Right lobe of liver (tissue), 6 donors: ENCODE data around the gene EYA4. TPM values are rescaled to one million over a fixed set of nuclear protein-coding genes. Genes with fewer than 3 reads are reported as not detected.

Experiments
- ATAC-seq, 4 donors: fragments of 200-7000 bp; cut with Tn5 transposase; one replicate each; pipeline ENCODE4 v1.9.1; 2020; ENCODE audit warnings: mild to moderate bottlenecking in 4 of 4, moderate library complexity in 4 of 4
- DNase-seq, 3 donors: peaks; one replicate each; pipeline ENCODE4 v3.0.0-alpha.2; 2020
- H3K27ac ChIP-seq, 3 donors: fragments of 200-600 bp; one replicate each; pipeline ENCODE4 v1.8.0; 2022
- H3K27me3 ChIP-seq, 2 donors: fragments of 200-600 bp; one replicate each; pipeline ENCODE4 v1.8.0; 2022
- H3K36me3 ChIP-seq, 4 donors: fragments of 200-600 bp; sonication (generic) in 1 of 4; one replicate each; pipeline versions ENCODE4 v1.5.1 to v1.8.0; 2017 to 2022; ENCODE audit warnings: control low read depth in 1 of 4
- H3K4me1 ChIP-seq, 4 donors: fragments of 200-600 bp; sonication (generic) in 1 of 4; one replicate each; pipeline versions ENCODE4 v1.5.1 to v1.8.0; 2017 to 2022; ENCODE audit warnings: control low read depth in 1 of 4
- H3K4me3 ChIP-seq, 3 donors: fragments of 200-600 bp; one replicate each; pipeline ENCODE4 v1.8.0; 2022
- H3K9me3 ChIP-seq, 4 donors: fragments of 200-600 bp; sonication (generic) in 1 of 4; one replicate each; pipeline versions ENCODE4 v1.5.1 to v1.8.0; 2017 to 2022; ENCODE audit warnings: control low read depth in 1 of 4
- POLR2A ChIP-seq: fragments of 450-650 bp; IDR thresholded peaks from one replicate; pipeline ENCODE4 v1.6.1; 2017; ENCODE audit warnings: antibody characterized with exemption, mild to moderate bottlenecking
- WGBS: methylation state at CpG from one replicate; pipeline ENCODE4 v1.1.6; 2018; ENCODE audit warnings: low coverage, low lambda C conversion rate; ENCODE audit not compliant: insufficient coverage; ENCODE audit errors: missing lambda C conversion rate; 5-methylcytosine and 5-hydroxymethylcytosine counted together
- intact Hi-C, 2 donors: fragments of 100-400 bp; cut with DNase I; formaldehyde crosslinking; loops; one replicate each; pipeline versions ENCODE4 v1.11.2 to v1.14.1; 2022
- total RNA-seq, 6 experiments: library from RNA; depleted of rRNA in 2 of 6; stranded (reverse); fragments of >200 nt in 2 of 6; fragmentation: NEBNext Ultra II Directional in 3 of 6; extraction: Animal tissue kit (Norgen Biotek cat#: 25700) in 3 of 6; gene quantifications; one replicate each; pipeline versions ENCODE4 v1.1.0 to v1.2.4, GENCODE V29; 2016 to 2023
- TF ChIP-seq, protein P1 (sequence below), 4 donors: fragments of 200-600 bp in 3 of 4; fragments of 450-650 bp in 1 of 4; IDR thresholded peaks; one replicate each; pipeline versions ENCODE4 v1.5.1 to v1.8.0; 2016 to 2022; ENCODE audit warnings: antibody characterized with exemption in 4 of 4, mild to moderate bottlenecking in 2 of 4
- donor health status: DM: no; HTN: yes; CAD: no.
- donor health status: DM: no; HTN: no; CAD: no.
- donor health status: DM: no; HTN: no; CAD: no.
- donor health status: DM: no; HTN: yes; CAD: no.
- donor health status: DM: no; HTN: yes; CAD: no.

The EYA4 gene
- total RNA-seq, 6 experiments from 2014 or later: 0.09 to 0.37 (median 0.35) TPM; not detected in 1

DNA sequence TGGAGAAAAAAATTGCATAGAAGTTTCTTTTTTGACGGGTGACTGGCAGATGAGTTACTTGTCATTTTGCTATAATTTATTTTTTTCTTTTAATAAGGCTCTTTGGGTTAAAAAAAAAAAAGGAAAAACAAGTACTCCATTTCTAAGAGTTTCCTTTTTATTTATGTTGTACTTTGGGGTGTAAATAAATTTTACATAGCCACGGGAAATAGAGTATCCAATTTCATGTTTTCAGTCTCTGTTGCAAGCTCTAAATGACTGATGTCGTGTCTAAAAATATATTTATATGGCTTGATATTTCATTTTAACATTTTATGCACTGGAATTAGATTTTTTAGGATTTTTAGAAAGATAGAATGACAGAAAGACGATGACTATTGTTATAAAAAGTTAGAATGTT is 3.4 kb downstream of the EYA4 start:
- ATAC-seq: no peak
- TF ChIP-seq POLR2A: no peak
- TF ChIP-seq, protein P1, sequence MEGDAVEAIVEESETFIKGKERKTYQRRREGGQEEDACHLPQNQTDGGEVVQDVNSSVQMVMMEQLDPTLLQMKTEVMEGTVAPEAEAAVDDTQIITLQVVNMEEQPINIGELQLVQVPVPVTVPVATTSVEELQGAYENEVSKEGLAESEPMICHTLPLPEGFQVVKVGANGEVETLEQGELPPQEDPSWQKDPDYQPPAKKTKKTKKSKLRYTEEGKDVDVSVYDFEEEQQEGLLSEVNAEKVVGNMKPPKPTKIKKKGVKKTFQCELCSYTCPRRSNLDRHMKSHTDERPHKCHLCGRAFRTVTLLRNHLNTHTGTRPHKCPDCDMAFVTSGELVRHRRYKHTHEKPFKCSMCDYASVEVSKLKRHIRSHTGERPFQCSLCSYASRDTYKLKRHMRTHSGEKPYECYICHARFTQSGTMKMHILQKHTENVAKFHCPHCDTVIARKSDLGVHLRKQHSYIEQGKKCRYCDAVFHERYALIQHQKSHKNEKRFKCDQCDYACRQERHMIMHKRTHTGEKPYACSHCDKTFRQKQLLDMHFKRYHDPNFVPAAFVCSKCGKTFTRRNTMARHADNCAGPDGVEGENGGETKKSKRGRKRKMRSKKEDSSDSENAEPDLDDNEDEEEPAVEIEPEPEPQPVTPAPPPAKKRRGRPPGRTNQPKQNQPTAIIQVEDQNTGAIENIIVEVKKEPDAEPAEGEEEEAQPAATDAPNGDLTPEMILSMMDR (IDR thresholded peaks at IDR 0.05): no peak
- no peaks in the 10 kb centered on the region for H3K9me3 ChIP-seq
- peaks cover 7 to 25% of the 10 kb centered on the region in 2 donors for H3K27me3 ChIP-seq
- DNase-seq: no peak
- no peak overlapping the region for H3K4me3 ChIP-seq
- 14% methylated on average over 4 of the region's 4 CpGs for WGBS
- no peak overlapping the region for H3K27ac ChIP-seq
- intact Hi-C loops: no loop called here
- H3K4me1 ChIP-seq: peaks cover 0 to 13% (median 0%) of the 10 kb centered on the region in 4 donors
- no peaks in the 10 kb centered on the region for H3K36me3 ChIP-seq

DNA sequence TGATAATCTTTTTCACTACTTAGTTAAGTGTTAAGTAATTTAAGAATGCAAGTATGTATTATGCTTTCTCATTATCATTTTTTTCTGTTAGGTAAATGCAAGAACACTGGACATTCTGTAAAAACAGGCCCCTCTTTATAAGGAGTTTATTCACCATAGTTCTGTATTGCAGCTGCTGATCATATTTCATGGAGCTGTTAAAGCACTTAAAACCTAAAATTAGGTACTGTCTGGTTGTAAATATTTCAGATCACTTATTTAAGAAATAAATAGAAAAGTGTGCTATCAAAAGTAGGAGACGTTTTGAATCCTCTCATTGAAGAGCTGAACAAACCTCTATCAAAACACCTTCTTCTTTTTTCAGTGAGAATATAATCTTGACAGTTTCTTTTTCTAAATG is 3.9 kb downstream of the EYA4 start:
- peaks cover 7 to 21% of the 10 kb centered on the region in 2 donors for H3K27me3 ChIP-seq
- DNase-seq: no peak
- no peak for TF ChIP-seq POLR2A
- TF ChIP-seq, protein P1 (IDR thresholded peaks at IDR 0.05): no peak
- 18% methylated on average over 1 of the region's 1 CpG for WGBS
- H3K4me3 ChIP-seq: no peak overlapping the region
- ATAC-seq: no peak
- no peak overlapping the region for H3K27ac ChIP-seq
- intact Hi-C loops: no loop called here
- H3K36me3 ChIP-seq: no peaks in the 10 kb centered on the region
- peaks cover 0 to 13% (median 0%) of the 10 kb centered on the region in 4 donors for H3K4me1 ChIP-seq
- H3K9me3 ChIP-seq: no peaks in the 10 kb centered on the region

DNA sequence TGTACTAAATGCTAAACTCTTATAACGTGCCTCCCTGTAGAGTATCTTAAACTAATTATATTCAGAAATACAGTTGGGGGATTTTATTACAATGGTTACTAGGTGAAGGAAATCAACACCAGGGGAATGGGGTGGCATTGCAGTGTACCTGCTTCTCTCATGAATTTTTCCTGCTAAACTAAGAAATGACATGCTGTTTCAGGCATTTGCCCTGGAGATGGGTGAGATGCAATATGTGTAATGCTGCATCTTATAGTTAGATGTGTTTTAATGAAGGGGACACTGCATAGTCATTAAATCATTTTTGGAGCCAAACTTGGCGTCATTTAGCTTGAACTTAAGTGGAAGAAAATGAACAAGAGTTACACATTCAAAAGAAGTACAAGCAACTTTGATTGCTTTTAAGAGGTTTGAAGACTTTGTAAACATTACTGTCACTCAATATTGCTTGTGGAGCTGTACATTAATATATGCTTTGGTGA is 4.3 kb downstream of the EYA4 start:
- intact Hi-C loops: no loop called here
- Histone ChIP-seq H3K4me3 (no peak overlapping the region), H3K36me3 (no peaks in the 10 kb centered on the region), H3K4me1 (peaks cover 0 to 13% (median 0%) of the 10 kb centered on the region in 4 donors), H3K9me3 (no peaks in the 10 kb centered on the region), H3K27me3 (peaks cover 6 to 21% of the 10 kb centered on the region in 2 donors), H3K27ac (no peak overlapping the region)
- ATAC-seq (no peak), DNase-seq (no peak)
- TF ChIP-seq, protein P1 (IDR thresholded peaks at IDR 0.05): no peak
- no peak for TF ChIP-seq POLR2A
- 38% methylated on average over 2 of the region's 2 CpGs for WGBS

DNA sequence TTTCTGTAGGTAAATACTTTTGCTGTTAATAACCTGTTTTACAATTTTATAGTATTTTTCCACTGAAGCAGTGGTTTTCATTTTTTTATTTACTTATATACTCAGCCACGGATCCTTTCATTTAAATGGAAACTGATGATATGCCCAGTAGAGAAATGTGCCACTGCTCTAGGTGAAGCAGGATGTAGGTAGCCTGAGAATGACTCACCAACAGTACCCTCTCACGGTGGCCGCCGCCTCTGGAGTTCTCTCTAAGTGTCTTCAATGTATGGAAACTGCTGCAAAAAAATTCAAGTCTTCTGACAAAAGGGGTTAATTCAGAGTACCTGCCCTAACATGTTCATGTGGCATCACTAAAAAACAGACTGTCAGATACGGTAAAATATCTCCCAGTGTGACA is 6.4 kb downstream of the EYA4 start:
- DNase-seq: no peak
- no peak overlapping the region for H3K4me3 ChIP-seq
- peaks cover 2 to 30% of the 10 kb centered on the region in 2 donors for H3K27me3 ChIP-seq
- no peaks in the 10 kb centered on the region for H3K9me3 ChIP-seq
- no peaks in the 10 kb centered on the region for H3K4me1 ChIP-seq
- no peak overlapping the region for H3K27ac ChIP-seq
- no peaks in the 10 kb centered on the region for H3K36me3 ChIP-seq
- TF ChIP-seq, protein P1 (IDR thresholded peaks at IDR 0.05): no peak
- no peak for TF ChIP-seq POLR2A
- 59% methylated on average over 5 of the region's 5 CpGs for WGBS
- intact Hi-C loops: no loop called here
- no peak for ATAC-seq
